Measurements from ENCODE around the gene DNASE2B. TPM values are rescaled to one million over a fixed set of nuclear protein-coding genes. Genes with fewer than 3 reads are reported as not detected.

The DNASE2B gene
- total RNA-seq, 1 donor from 2014 or later: not detected

DNA sequence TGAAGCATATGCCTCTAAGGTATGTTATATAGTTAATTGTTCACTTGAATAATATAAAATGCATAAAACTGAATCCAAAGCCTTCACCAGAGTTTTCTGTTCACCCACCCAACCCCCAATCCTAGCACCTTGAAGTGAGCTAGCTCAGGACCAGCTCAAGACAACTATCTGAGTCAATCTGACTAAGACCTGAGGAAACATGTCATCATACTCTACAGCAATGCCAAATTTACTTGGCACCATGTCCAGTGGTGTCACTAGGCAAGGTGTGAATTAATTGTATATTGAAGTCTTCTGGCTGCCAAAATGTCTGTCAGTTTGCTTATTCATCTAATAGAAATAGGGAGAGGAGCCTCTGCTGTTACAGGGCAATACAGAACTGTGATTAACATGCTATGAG lies 3.8 kb downstream of the DNASE2B start:
- no peaks in the 10 kb centered on the region for H3K9me3 ChIP-seq (replicated peaks)
- H3K4me3 ChIP-seq: no peak overlapping the region
- H3K4me1 ChIP-seq: no peaks in the 10 kb centered on the region
- no peak for DNase-seq
- no peak overlapping the region for H3K27ac ChIP-seq (replicated peaks)
- no peaks in the 10 kb centered on the region for H3K27me3 ChIP-seq (ENCODE audit: low read depth)
- intact Hi-C loops (cut with micrococcal nuclease): no loop called here
- TF ChIP-seq, protein P1, sequence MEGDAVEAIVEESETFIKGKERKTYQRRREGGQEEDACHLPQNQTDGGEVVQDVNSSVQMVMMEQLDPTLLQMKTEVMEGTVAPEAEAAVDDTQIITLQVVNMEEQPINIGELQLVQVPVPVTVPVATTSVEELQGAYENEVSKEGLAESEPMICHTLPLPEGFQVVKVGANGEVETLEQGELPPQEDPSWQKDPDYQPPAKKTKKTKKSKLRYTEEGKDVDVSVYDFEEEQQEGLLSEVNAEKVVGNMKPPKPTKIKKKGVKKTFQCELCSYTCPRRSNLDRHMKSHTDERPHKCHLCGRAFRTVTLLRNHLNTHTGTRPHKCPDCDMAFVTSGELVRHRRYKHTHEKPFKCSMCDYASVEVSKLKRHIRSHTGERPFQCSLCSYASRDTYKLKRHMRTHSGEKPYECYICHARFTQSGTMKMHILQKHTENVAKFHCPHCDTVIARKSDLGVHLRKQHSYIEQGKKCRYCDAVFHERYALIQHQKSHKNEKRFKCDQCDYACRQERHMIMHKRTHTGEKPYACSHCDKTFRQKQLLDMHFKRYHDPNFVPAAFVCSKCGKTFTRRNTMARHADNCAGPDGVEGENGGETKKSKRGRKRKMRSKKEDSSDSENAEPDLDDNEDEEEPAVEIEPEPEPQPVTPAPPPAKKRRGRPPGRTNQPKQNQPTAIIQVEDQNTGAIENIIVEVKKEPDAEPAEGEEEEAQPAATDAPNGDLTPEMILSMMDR (IDR thresholded peaks at IDR 0.05; ENCODE audit: borderline replicate concordance): no peak
- H3K36me3 ChIP-seq: no peaks in the 10 kb centered on the region

DNA sequence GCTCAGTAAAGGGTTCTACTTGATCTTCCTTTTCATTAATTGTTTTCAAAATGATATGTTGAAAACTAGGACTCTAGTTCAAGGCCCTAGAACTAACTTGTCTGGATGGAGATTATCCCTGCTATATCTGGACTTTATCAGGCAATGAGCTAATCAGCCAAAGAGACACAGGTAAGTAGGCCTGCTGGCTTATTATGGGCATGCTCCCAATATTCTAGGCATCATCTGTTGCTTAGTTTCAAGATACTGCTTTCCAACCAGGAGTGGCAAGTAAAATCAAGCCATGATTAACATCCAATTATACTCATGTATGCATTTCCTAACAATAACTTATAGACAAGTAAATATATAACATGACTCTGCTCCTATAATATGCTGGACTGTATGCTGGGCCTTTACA lies 4.2 kb downstream of the DNASE2B start:
- intact Hi-C loops (cut with micrococcal nuclease): no loop called here
- Histone ChIP-seq H3K4me1 (no peaks in the 10 kb centered on the region), H3K36me3 (no peaks in the 10 kb centered on the region), H3K27me3 (ENCODE audit: low read depth) (no peaks in the 10 kb centered on the region), H3K4me3 (no peak overlapping the region), H3K27ac (replicated peaks) (no peak overlapping the region), H3K9me3 (replicated peaks) (no peaks in the 10 kb centered on the region)
- no peak for DNase-seq
- TF ChIP-seq, protein P1 (IDR thresholded peaks at IDR 0.05; ENCODE audit: borderline replicate concordance): no peak

DNA sequence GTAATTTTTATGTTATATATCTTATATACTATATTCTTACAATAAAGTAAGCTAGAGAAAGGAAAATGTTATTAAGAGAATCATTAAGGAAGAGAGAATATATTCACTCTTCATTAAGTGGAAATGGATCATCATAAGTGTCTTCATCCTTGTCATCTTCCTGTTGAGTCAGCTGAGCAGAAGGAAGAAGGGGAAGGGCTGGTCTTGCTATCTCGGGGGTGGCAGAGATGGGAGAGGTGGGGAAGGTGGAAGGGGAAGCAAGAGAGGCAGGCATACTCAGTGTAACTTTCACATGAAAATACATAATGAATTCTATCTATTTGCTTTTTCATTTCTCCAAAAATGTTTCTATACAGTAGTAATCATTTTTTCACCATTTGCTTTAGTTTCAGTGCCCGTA lies 5.1 kb downstream of the DNASE2B start:
- Histone ChIP-seq H3K27ac (replicated peaks) (no peak overlapping the region), H3K36me3 (no peaks in the 10 kb centered on the region), H3K27me3 (ENCODE audit: low read depth) (no peaks in the 10 kb centered on the region), H3K9me3 (replicated peaks) (no peaks in the 10 kb centered on the region), H3K4me1 (no peaks in the 10 kb centered on the region), H3K4me3 (no peak overlapping the region)
- intact Hi-C loops (cut with micrococcal nuclease): no loop called here
- no peak for DNase-seq
- TF ChIP-seq, protein P1 (IDR thresholded peaks at IDR 0.05; ENCODE audit: borderline replicate concordance): no peak

DNA sequence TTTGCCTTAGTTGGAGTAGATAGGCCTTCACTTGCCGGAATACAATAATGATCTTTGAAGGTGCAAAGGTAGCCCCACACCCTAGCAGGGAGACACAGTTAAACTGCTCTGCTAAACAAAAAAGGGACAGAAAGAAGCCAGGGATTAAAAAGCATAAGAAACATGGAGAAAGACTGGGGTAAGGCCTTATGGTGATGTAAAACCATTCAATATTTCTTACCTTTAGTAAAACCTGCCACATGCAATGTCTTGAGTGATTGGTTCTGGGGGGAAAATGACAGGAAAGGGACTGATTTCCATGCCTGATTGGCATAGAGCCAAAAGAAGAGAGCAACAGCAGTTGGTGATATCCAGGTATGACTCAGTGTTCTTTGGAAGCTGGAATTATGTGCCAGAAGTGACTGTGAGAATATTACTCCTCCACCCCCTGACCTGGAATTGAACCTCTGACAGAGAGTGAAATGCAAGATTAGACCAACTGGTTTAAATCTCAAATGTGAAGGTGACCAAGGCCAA lies 8.1 kb downstream of the DNASE2B start:
- Histone ChIP-seq H3K9me3 (replicated peaks) (no peaks in the 10 kb centered on the region), H3K27me3 (ENCODE audit: low read depth) (no peaks in the 10 kb centered on the region), H3K4me3 (no peak overlapping the region), H3K36me3 (no peaks in the 10 kb centered on the region), H3K4me1 (no peaks in the 10 kb centered on the region), H3K27ac (replicated peaks) (no peak overlapping the region)
- TF ChIP-seq, protein P1 (IDR thresholded peaks at IDR 0.05; ENCODE audit: borderline replicate concordance): no peak
- DNase-seq: no peak
- intact Hi-C loops (cut with micrococcal nuclease): no loop called here

DNA sequence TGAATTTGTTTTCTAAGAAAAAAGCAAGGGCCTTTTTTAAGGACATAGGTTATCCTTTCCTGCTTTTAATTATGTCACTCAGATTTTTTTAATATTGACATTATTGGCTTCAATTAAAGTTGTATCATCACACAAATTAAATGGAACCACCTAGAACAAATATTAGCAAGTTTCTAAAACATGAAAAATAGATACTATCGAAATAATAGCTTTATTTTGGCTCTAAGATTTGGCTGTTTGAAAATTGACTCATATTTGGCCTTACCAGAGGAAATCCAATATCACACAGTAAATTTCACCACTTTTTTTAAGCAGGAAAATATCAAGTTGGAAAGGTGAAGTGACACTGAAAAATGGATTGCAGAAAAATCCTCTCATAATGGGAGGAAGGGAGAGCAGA lies 9.2 kb downstream of the DNASE2B start:
- H3K27ac ChIP-seq (replicated peaks): no peak overlapping the region
- no peaks in the 10 kb centered on the region for H3K4me1 ChIP-seq
- H3K36me3 ChIP-seq: no peaks in the 10 kb centered on the region
- intact Hi-C loops (cut with micrococcal nuclease): no loop called here
- no peak for DNase-seq
- no peak overlapping the region for H3K4me3 ChIP-seq
- no peaks in the 10 kb centered on the region for H3K27me3 ChIP-seq (ENCODE audit: low read depth)
- TF ChIP-seq, protein P1 (IDR thresholded peaks at IDR 0.05; ENCODE audit: borderline replicate concordance): no peak
- H3K9me3 ChIP-seq (replicated peaks): no peaks in the 10 kb centered on the region
